ENCODE data around the gene PLN. TPM values are rescaled to one million over a fixed set of nuclear protein-coding genes. Genes with fewer than 3 reads are reported as not detected.

Gene PLN
- total RNA-seq, 1 experiment from 2014 or later: not detected

DNA sequence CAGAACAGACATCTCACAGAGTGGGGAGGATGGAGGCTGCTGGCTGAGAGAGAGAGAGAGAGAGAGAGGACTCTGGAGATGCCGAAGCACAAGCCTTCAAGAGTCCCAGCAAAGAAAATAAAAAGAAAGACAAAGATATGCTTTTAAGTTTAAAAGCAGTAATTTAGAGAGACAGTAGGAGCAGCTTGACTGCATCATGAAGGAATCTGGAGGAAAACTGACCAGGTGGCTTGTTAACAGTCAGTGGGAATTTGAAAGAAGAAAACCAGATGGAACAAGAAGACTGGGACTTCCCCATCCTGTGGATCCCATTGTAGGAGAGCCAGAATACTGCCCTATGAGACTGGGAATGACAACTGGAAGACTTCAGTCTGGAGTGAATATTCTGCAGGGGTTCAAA lies 46.3 kb upstream of the PLN start:
- H4K20me1 ChIP-seq (ENCODE audit: insufficient read depth): no peaks in the 10 kb centered on the region
- no peaks in the 10 kb centered on the region for H3K79me2 ChIP-seq (ENCODE audit: low read depth)
- no peak for DNase-seq
- no peak for TF ChIP-seq EZH2 (IDR thresholded peaks at IDR 0.05; ENCODE audit: low read depth)
- TF ChIP-seq, protein P1, sequence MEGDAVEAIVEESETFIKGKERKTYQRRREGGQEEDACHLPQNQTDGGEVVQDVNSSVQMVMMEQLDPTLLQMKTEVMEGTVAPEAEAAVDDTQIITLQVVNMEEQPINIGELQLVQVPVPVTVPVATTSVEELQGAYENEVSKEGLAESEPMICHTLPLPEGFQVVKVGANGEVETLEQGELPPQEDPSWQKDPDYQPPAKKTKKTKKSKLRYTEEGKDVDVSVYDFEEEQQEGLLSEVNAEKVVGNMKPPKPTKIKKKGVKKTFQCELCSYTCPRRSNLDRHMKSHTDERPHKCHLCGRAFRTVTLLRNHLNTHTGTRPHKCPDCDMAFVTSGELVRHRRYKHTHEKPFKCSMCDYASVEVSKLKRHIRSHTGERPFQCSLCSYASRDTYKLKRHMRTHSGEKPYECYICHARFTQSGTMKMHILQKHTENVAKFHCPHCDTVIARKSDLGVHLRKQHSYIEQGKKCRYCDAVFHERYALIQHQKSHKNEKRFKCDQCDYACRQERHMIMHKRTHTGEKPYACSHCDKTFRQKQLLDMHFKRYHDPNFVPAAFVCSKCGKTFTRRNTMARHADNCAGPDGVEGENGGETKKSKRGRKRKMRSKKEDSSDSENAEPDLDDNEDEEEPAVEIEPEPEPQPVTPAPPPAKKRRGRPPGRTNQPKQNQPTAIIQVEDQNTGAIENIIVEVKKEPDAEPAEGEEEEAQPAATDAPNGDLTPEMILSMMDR (conservative IDR thresholded peaks at IDR 0.05): no peak
- no peaks in the 10 kb centered on the region; the same call in 1 of the 2 replicates for H3K36me3 ChIP-seq (ENCODE audit: low read depth)
- H3F3A ChIP-seq (ENCODE audit: insufficient read depth, low read depth): no peaks in the 10 kb centered on the region
- no peaks in the 10 kb centered on the region for H3K9me2 ChIP-seq (ENCODE audit: insufficient read depth)
- no peak overlapping the region for H3K4me2 ChIP-seq
- no peaks in the 10 kb centered on the region for H3K9me3 ChIP-seq (ENCODE audit: insufficient read depth, low read depth)
- POLR2A ChIA-PET (ENCODE audit: unreplicated experiment): no interaction called here
- no peak overlapping the region for H2AFZ ChIP-seq
- H3K4me3 ChIP-seq: no peak overlapping the region
- no peak overlapping the region for H3K27ac ChIP-seq
- H3K4me1 ChIP-seq (replicated peaks; ENCODE audit: insufficient read depth): no peaks in the 10 kb centered on the region
- intact Hi-C loops (cut with micrococcal nuclease; ENCODE audit: unreplicated experiment): no loop called here
- no TSS peak for BruUV-seq (replicated peaks)
- CTCF ChIA-PET: no interaction called here
- no peaks in the 10 kb centered on the region for H3K27me3 ChIP-seq (ENCODE audit: insufficient read depth, low read depth)

DNA sequence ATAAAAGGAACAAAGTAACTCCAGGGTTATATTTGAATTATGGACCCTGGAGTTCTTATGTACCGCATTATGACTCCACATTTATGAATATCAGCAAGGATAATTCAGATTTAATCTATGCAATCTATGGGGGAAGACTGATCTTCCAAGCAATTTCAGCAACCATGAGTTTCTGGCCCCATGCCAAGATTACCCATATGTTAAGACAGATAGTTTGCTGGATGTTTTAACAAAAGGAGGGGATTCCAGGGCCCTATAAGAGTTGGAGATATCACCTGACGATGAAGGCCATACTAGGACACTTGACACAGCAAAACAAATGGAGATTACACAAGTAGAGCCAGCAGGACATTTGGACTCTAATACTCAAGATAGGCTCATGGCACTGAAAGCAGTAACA lies 45.9 kb upstream of the PLN start:
- TF ChIP-seq, protein P1 (conservative IDR thresholded peaks at IDR 0.05): no peak
- TF ChIP-seq EZH2 (IDR thresholded peaks at IDR 0.05; ENCODE audit: low read depth): no peak
- Histone ChIP-seq H3K9me3 (ENCODE audit: insufficient read depth, low read depth) (no peaks in the 10 kb centered on the region), H3K27me3 (ENCODE audit: insufficient read depth, low read depth) (no peaks in the 10 kb centered on the region), H3K79me2 (ENCODE audit: low read depth) (no peaks in the 10 kb centered on the region), H3F3A (ENCODE audit: insufficient read depth, low read depth) (no peaks in the 10 kb centered on the region), H2AFZ (no peak overlapping the region), H4K20me1 (ENCODE audit: insufficient read depth) (no peaks in the 10 kb centered on the region), H3K4me1 (replicated peaks; ENCODE audit: insufficient read depth) (no peaks in the 10 kb centered on the region), H3K36me3 (ENCODE audit: low read depth) (no peaks in the 10 kb centered on the region; the same call in 1 of the 2 replicates), H3K4me3 (no peak overlapping the region), H3K4me2 (no peak overlapping the region), H3K27ac (no peak overlapping the region), H3K9me2 (ENCODE audit: insufficient read depth) (no peaks in the 10 kb centered on the region)
- POLR2A ChIA-PET (ENCODE audit: unreplicated experiment): no interaction called here
- no peak for DNase-seq
- CTCF ChIA-PET: no interaction called here
- no TSS peak for BruUV-seq (replicated peaks)
- intact Hi-C loops (cut with micrococcal nuclease; ENCODE audit: unreplicated experiment): no loop called here

DNA sequence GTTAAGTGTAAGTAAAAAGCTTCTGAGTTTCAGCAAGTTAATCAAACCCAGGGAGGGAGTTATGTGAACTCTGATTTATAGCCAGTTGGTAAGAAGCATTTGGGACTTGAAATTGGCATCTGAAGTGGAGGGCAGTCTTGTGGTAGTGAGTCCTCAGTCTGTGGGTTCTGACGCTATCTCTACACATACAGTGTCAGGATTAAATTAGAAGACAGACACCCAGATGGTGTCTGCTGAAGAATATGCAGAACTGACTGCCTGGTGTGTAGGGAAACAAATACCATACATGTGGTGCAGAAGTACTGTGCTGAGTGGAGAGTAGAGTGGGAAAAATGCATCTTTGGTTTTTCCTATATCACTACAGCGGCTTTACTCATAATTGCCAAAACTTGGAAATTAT lies 43.5 kb upstream of the PLN start:
- Histone ChIP-seq H3K27me3 (ENCODE audit: insufficient read depth, low read depth) (no peaks in the 10 kb centered on the region), H3K4me3 (no peak overlapping the region), H3K9me3 (ENCODE audit: insufficient read depth, low read depth) (no peaks in the 10 kb centered on the region), H3K79me2 (ENCODE audit: low read depth) (no peaks in the 10 kb centered on the region), H3K36me3 (ENCODE audit: low read depth) (no peaks in the 10 kb centered on the region; the same call in 1 of the 2 replicates), H3K9me2 (ENCODE audit: insufficient read depth) (no peaks in the 10 kb centered on the region), H3K4me1 (replicated peaks; ENCODE audit: insufficient read depth) (no peaks in the 10 kb centered on the region), H3K27ac (no peak overlapping the region), H2AFZ (no peak overlapping the region), H3F3A (ENCODE audit: insufficient read depth, low read depth) (no peaks in the 10 kb centered on the region), H4K20me1 (ENCODE audit: insufficient read depth) (no peaks in the 10 kb centered on the region), H3K4me2 (no peak overlapping the region)
- ChIA-PET POLR2A (ENCODE audit: unreplicated experiment) (no interaction called here), CTCF (no interaction called here)
- BruUV-seq (replicated peaks): no TSS peak
- intact Hi-C loops (cut with micrococcal nuclease; ENCODE audit: unreplicated experiment): loop anchor here (5.0 kb wide), 2 partner anchors 222 to 527 kb away; no protein-coding TSS in a partner anchor
- DNase-seq: no peak
- no peak for TF ChIP-seq EZH2 (IDR thresholded peaks at IDR 0.05; ENCODE audit: low read depth)
- TF ChIP-seq, protein P1 (conservative IDR thresholded peaks at IDR 0.05): no peak

All from PC-9 (cell line).